Anterior cingulate cortex (tissue), 58 donors: ENCODE measurements around the gene PTTG1IP.

Experiments used
- DNase-seq, 58 donors: peaks; one replicate each; lab custom pipeline; 2025; lab: John Stamatoyannopoulos, UW

The PTTG1IP gene

DNA sequence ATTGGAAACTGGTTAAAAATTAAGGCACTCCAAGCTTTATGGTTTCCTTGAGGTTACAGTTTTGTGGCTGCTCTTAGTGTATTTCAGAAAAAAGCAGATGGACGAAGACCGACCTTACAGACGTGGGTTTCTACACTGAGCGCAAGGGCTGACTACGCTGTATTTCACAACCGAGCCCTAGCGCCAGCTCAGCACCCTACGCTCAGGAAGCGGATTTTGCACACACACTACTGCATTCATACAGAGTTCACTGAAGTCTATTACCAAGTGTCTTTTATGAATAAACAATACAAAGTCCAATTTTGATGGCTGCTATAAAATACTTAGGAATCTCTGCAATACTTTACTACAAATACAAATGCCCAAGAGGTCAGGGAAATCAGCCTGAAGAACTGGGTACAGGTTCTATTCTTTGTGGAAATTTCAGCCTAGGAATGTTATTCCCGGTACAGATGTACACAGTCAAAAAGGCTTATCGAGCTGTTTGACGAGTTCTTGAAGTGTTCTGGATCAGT lies 23.8 kb downstream of the PTTG1IP start:
- DNase-seq = no peak

- DNase-seq = no peak
Measured at GRCh38 chr21:44848821-44849521, 24.5 kb downstream of the PTTG1IP start.

- no peak for DNase-seq
Measured at GRCh38 chr21:44847261-44848056, 26.0 kb downstream of the PTTG1IP start.

GRCh38 chr21:44846485-44847260 lies 26.8 kb downstream of the PTTG1IP start:
- DNase-seq = peak in 23 of 58 donors; percentile 10 to 72 (median 44)

GRCh38 chr21:44846224-44846484 lies 27.3 kb downstream of the PTTG1IP start:
- no peak for DNase-seq

DNA sequence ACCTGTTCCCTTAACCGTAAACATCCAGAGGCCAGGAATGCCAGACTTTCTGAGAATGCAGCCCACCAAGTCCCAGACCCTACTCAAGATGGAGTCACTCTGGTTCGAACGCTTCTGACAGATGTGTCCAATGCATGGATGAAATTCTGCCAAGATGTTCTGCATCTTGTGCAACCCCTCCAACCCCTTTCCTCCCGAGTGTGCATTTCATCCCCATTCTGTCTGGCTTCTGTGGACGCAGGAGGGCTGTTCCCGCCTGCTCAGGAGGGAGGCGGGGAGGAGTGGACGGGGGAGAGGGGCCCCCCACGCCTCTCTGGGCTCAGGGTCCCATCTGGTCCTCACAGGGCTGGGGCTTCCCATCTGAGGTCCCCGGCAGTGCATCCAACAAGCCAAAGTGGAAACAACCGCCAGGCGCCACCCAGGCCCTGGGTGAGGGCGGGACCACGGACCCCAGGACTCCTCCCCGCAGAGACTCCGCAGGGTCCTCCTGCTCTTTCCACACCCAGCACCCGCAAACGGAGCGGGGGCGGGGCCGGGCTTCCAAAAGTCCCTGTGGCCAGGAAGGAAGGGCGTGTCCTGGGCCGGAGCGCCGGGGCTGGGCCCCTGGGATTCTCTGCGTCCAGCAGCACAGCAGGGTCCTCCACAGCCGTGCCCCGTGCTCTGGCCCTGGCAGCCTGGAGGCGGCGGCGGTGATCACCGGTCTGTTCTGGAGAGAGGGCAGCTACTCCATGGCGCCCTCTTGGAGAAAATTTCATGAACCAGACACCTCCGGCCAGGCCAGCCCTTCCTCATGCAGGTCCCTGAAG lies 27.9 kb downstream of the PTTG1IP start:
- DNase-seq = peak in 17 of 58 donors; percentile 10 to 42 (median 25)

GRCh38 chr21:44844256-44844655 lies 29.2 kb downstream of the PTTG1IP start:
- no peak for DNase-seq

GRCh38 chr21:44842721-44843445 lies 30.6 kb downstream of the PTTG1IP start:
- no peak for DNase-seq

DNA sequence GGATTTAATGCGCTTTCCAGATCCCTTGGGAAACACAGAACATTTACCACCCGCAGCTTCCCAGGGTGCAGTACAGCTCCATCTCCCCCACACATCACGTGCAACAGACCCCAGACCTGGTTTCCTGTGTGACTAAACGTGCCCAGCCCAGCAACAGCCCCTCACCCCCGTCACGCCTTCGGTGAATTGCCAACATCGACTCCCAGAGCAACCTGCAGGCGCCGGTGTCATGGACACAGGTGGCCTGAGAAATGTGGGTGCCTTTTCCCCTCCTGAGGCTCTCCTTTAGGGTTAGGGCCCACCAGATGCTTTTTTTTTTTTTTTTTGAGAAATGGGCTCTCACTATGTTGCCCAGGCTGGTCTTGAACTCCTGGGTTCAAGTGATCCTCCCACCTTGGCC lies 31.4 kb downstream of the PTTG1IP start:
- DNase-seq = no peak

- DNase-seq = no peak
Measured at GRCh38 chr21:44840771-44841170, 32.7 kb downstream of the PTTG1IP start.

DNA sequence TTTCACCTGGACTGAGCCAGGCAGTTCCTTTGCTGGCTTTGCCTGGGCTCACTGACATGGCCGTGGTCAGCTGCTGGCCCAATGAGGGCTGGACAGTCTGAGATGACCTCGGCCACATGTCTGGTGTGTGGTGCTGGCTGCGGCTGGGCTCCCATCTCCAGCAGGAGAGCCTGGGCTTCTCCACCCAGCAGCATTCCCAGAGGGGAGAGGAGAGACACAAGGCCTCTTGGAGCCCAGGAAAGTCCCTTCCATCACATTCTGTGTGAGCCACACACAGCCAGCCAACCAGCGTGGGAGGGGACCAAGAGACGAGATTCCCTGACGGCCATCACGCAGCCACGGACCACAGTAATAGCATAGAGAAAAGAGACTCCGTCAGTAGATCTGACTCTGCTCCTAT lies 34.5 kb downstream of the PTTG1IP start:
- no peak for DNase-seq

DNA sequence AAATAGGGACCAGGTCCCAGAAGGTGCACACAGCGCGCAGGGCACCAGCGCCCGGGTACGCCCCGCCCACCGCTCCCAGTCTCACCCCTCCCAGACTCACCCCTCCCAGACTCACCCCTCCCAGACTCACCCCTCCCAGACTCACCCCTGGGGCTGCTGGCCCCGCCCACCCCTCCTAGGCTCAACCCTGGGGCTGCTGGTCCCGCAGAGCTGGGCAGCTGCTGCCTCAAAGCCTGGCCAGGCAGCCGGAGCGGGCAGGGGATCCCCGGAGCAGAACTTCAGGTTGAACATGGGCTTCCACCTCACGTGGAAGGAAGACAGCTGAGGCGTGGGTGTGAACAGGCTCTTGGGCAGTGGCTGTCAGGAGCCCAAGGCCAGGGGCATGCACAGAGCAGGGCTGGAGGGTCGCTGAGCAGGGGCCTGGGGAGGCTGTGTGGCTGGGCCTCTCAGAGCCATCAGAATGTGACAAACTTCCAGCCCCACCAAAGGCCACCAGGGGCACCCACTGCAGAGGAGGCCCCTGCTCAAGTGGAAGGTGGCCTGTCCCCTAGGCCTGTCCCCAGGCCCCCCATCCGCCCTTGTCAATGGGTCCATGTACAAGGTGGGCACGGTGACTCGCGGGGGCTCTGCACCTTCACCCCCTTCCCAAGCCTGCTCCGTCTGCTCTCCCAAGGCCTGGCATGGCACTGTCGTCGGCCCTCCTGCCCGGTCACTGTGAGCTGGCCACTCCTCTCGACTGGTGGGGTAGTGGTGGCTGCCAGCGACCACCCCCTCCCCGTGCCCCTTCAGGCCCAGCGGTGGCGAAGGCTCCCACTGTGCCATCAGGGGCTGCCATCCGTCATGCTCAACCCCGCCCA lies 35.2 kb downstream of the PTTG1IP start:
- DNase-seq = no peak

- DNase-seq = no peak
Measured at GRCh38 chr21:44837537-44837936, 36.0 kb downstream of the PTTG1IP start.

GRCh38 chr21:44836666-44837471 lies 36.6 kb downstream of the PTTG1IP start:
- peak in 6 of 58 donors; percentile 8 to 21 (median 18) for DNase-seq

GRCh38 chr21:44836349-44836665 lies 37.2 kb downstream of the PTTG1IP start:
- DNase-seq = no peak

DNA sequence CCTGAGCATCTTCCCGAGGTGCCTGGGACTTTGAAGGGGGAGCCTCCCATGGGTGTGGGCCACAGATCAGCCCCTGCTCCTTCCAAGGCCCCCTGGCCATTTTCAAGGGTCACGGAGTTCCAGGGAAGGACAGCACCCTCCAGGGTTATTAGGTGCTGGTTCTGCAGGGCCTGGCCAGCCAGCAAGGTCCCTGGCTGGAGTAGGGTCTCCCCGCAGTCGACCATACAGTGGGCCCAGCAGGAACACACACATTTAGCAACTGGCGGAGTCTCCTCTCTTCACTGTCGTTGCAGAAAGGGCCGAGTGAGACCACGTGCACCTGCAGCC lies 37.9 kb downstream of the PTTG1IP start:
- DNase-seq = no peak

DNA sequence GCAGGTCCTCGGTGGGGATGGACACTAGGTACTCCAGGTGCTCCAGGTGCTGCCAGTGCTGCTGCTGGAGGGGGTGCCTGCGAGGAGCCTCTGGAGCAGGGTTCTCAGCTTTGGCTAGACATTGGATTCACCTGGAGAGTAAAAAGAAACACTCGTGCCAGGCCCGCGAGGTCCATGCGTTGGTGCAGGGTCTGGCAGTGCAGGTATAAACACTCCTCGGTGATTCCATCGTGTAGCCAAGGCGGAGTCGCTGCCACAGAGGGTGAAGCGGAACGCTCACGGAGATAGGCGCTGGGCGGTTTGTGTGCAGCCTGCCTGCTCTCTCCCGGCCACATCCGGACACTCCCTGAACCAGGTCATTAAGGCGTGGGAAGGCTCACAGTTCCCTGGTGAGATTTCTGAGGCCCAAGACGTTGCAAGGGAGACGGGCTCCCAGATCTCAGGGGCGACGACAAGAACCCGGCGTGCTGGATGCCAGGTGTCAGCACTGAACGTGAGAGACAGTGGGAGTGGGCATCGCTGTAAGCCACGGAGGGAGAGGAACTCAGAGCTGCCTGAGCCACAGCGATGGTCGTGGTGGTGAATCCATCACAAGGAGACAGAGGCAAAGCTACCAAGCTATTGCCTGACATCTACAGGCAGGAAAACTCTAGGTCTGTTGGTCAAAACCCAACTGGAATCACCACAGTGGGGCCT lies 38.4 kb downstream of the PTTG1IP start:
- DNase-seq = no peak
